Breast epithelium (tissue), 4 donors: Measurements from ENCODE around the gene HOXA5. TPM values are rescaled to one million over a fixed set of nuclear protein-coding genes. Genes with fewer than 3 reads are reported as not detected.

Experiments used
- DNase-seq, 2 donors: peaks; one replicate each; pipeline ENCODE4 v3.0.0-alpha.2; 2019; ENCODE audit warnings: low spot score in 2 of 2
- H3K27ac ChIP-seq, 2 donors: fragments of 200-600 bp; sonication (generic) in 1 of 2; one replicate each; pipeline ENCODE4 v1.5.1; 2016 to 2019; ENCODE audit warnings: mild to moderate bottlenecking in 1 of 2
- H3K27me3 ChIP-seq, 2 donors: fragments of 200-600 bp; sonication (generic) in 1 of 2; one replicate each; pipeline versions ENCODE4 v1.5.1 to v1.6.0; 2017 to 2019; ENCODE audit warnings: control low read depth in 1 of 2, mild to moderate bottlenecking in 1 of 2
- H3K36me3 ChIP-seq: fragments of 200-600 bp; one replicate; pipeline ENCODE4 v1.5.1; 2019
- H3K4me1 ChIP-seq, 2 donors: fragments of 200-600 bp; sonication (generic); one replicate each; pipeline ENCODE4 v1.5.1; 2016 to 2019; ENCODE audit warnings: control low read depth in 1 of 2
- H3K4me3 ChIP-seq, 3 donors: fragments of 200-600 bp; sonication (generic); 1 replicate in 2 of 3; 2 replicates in 1 of 3; pipeline ENCODE4 v1.5.1; 2016 to 2019; ENCODE audit warnings: mild to moderate bottlenecking in 3 of 3, moderate library complexity in 2 of 3
- H3K9me3 ChIP-seq, 2 donors: fragments of 200-600 bp; sonication (generic) in 1 of 2; one replicate each; pipeline ENCODE4 v1.5.1; 2016 to 2019; ENCODE audit warnings: control low read depth in 1 of 2
- POLR2A ChIP-seq: fragments of 450-650 bp; IDR thresholded peaks from one replicate; pipeline ENCODE4 v1.6.1; 2016; ENCODE audit warnings: antibody characterized with exemption, mild to moderate bottlenecking, moderate library complexity
- POLR2AphosphoS5 ChIP-seq, 3 donors: sonication (generic); formaldehyde crosslinking; IDR thresholded peaks; one replicate each; pipeline ENCODE4 v1.6.1; 2017; ENCODE audit warnings: antibody characterized with exemption in 3 of 3
- intact Hi-C: fragments of 100-400 bp; cut with DNase I; formaldehyde crosslinking; loops from one replicate; pipeline ENCODE4 v1.15.1; 2023; ENCODE audit warnings: low total_unique reads
- total RNA-seq, 3 donors: library from RNA; depleted of rRNA; stranded (reverse); fragments of >200 nt; gene quantifications; one replicate each; pipeline ENCODE4 v1.1.0, GENCODE V29; 2016
- TF ChIP-seq, protein P1 (sequence below), 3 donors: fragments of 450-650 bp; IDR thresholded peaks; one replicate each; pipeline ENCODE4 v1.5.1; 2016 to 2017; ENCODE audit warnings: antibody characterized with exemption in 3 of 3, mild to moderate bottlenecking in 3 of 3, moderate library complexity in 3 of 3

The HOXA5 gene
- total RNA-seq, 3 donors from 2014 or later, result 11.5 to 48.7 (median 22.6) TPM

DNA sequence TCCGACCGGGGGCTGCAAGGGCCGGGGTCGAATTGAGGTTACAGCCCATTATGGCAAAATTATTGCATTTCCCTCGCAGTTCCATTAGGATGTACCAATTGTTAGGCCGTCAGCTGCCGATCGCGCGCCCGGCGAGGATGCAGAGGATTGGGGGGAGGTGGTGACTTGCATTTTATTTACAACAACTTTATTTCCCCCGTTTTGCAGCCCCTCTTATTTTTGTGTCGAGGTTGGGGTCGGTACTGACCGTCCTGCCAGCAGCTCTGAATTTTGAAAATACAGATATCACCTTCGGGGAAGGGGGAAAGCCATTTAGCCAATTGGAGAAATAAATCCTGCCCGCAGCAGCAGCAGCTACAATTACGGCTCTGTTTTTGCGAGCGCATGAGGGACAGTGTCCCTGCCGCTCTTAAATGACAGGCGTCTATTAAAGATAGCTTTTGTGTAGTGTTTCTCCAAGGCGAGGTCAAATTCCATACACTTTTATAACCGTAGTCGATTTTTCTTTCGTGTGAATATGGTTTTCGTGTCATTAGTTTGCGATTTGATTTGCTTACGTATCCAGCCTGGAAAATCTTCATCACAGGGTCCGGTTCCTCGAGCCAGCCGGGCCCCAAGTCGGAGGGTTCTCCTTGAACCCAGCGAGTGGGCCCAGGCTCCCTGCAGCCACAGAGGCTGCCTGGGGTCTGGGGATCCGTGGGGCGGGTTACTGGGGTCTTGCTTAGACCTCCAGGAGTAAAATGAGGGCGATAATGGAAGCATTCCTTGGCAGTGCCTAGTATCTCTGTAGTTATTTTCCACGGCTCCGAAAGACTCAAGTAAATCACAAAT, 684 bp upstream of the HOXA5 start:
- Histone ChIP-seq H3K9me3 (no peaks in the 10 kb centered on the region), H3K4me3 (peak overlapping the region; percentile 13 to 80 (median 75)), H3K27ac (peak overlapping the region; percentile 95 to 96), H3K4me1 (peaks cover 0 to 4% of the 10 kb centered on the region in 2 donors), H3K36me3 (no peaks in the 10 kb centered on the region), H3K27me3 (peaks cover 0 to 25% of the 10 kb centered on the region in 2 donors)
- peak in 1 of 2 donors; percentile 17 for DNase-seq
- intact Hi-C loops, result loop anchor here (5.0 kb wide), 2 partner anchors 47 to 287 kb away; partner anchors contain the start of gene HOXA1
- TF ChIP-seq POLR2A (no peak), POLR2AphosphoS5 (IDR thresholded peaks at IDR 0.05) (no peak)
- TF ChIP-seq, protein P1, sequence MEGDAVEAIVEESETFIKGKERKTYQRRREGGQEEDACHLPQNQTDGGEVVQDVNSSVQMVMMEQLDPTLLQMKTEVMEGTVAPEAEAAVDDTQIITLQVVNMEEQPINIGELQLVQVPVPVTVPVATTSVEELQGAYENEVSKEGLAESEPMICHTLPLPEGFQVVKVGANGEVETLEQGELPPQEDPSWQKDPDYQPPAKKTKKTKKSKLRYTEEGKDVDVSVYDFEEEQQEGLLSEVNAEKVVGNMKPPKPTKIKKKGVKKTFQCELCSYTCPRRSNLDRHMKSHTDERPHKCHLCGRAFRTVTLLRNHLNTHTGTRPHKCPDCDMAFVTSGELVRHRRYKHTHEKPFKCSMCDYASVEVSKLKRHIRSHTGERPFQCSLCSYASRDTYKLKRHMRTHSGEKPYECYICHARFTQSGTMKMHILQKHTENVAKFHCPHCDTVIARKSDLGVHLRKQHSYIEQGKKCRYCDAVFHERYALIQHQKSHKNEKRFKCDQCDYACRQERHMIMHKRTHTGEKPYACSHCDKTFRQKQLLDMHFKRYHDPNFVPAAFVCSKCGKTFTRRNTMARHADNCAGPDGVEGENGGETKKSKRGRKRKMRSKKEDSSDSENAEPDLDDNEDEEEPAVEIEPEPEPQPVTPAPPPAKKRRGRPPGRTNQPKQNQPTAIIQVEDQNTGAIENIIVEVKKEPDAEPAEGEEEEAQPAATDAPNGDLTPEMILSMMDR (IDR thresholded peaks at IDR 0.05), result no peak

GRCh38 chr7:27142580-27143022, 880 bp downstream of the HOXA5 start:
- no peaks in the 10 kb centered on the region for H3K36me3 ChIP-seq
- TF ChIP-seq, protein P1 (IDR thresholded peaks at IDR 0.05), result no peak
- TF ChIP-seq POLR2AphosphoS5 (IDR thresholded peaks at IDR 0.05) (no peak), POLR2A (no peak)
- intact Hi-C loops, result loop anchor here (5.0 kb wide), 2 partner anchors 45 to 285 kb away; partner anchors contain the start of gene HOXA1
- H3K27me3 ChIP-seq, result peaks cover 0 to 14% of the 10 kb centered on the region in 2 donors
- DNase-seq, result no peak
- peak overlapping the region; percentile 57 to 80 (median 75) for H3K4me3 ChIP-seq
- H3K27ac ChIP-seq, result peak overlapping the region; percentile 95 to 96
- H3K4me1 ChIP-seq, result peaks cover 0 to 4% of the 10 kb centered on the region in 2 donors
- H3K9me3 ChIP-seq, result no peaks in the 10 kb centered on the region

- Histone ChIP-seq H3K9me3 (no peaks in the 10 kb centered on the region), H3K4me1 (peaks cover 0 to 4% of the 10 kb centered on the region in 2 donors), H3K36me3 (no peaks in the 10 kb centered on the region), H3K27ac (peak overlapping the region; percentile 95 to 96), H3K4me3 (peak overlapping the region; percentile 57 to 80 (median 75)), H3K27me3 (peaks cover 0 to 12% of the 10 kb centered on the region in 2 donors)
- intact Hi-C loops, result loop anchor here (5.0 kb wide), 2 partner anchors 45 to 285 kb away; partner anchors contain the start of gene HOXA1
- TF ChIP-seq POLR2AphosphoS5 (IDR thresholded peaks at IDR 0.05), result no peak
- TF ChIP-seq POLR2A, result no peak
- TF ChIP-seq, protein P1 (IDR thresholded peaks at IDR 0.05), result no peak
- DNase-seq, result peak in 1 of 2 donors; percentile 20
Measured at GRCh38 chr7:27141923-27142579, 1.4 kb downstream of the HOXA5 start.

DNA sequence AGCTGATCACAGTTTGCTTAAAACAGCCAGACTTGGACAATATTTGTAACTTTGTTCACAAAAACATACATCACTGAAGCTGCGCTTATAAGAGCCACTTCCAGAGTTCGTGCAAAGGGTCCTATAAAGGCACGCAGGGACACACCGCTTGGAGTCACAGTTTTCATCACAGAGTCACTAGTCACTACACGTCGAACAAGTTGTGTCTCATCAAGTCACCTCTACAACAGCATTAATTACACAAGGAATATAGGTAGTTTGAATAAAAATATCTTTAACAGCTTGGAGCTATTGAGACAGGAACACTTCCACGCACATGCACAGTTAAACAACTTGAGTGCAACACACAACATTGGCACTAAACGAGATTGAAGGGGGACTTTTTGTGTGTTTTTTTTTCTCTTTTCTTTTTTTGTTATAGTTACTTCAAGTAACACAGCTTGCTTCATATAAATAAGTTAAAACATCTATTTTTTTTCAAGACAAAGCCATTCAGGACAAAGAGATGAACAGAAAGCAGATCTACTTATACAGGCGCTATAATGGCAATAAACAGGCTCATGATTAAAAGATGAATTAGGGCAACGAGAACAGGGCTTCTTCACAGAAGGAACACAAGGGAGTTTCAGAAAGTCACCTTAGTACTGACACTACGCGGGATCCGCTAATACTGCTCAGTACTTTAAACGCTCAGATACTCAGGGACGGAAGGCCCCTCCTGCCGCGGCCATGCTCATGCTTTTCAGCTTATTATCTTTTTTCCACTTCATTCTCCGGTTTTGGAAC, 2.2 kb downstream of the HOXA5 start:
- intact Hi-C loops, result loop anchor here (5.0 kb wide), 2 partner anchors 44 to 284 kb away; partner anchors contain the start of gene HOXA1
- H3K4me3 ChIP-seq, result peak overlapping the region; percentile 57 to 80 (median 75)
- H3K9me3 ChIP-seq, result no peaks in the 10 kb centered on the region
- TF ChIP-seq POLR2A (no peak), POLR2AphosphoS5 (IDR thresholded peaks at IDR 0.05) (no peak)
- TF ChIP-seq, protein P1 (IDR thresholded peaks at IDR 0.05), result no peak
- no peaks in the 10 kb centered on the region for H3K36me3 ChIP-seq
- H3K27me3 ChIP-seq, result peaks cover 0 to 6% of the 10 kb centered on the region in 2 donors
- peak overlapping the region; percentile 95 to 96 for H3K27ac ChIP-seq
- peaks cover 0 to 4% of the 10 kb centered on the region in 2 donors for H3K4me1 ChIP-seq
- DNase-seq, result peak in 1 of 2 donors; percentile 15
